SH-SY5Y (cell line): ENCODE measurements around the gene RAC2.

Experiments
- GATA2 ChIP-seq: IDR thresholded peaks from 2 replicates; pipeline ENCODE4 v1.6.1; 2011; ENCODE audit warnings: mild to moderate bottlenecking, low read depth, low read length
- GATA3 ChIP-seq: IDR thresholded peaks from 2 replicates; pipeline ENCODE4 v1.6.1; 2011; ENCODE audit warnings: low read depth, mild to moderate bottlenecking, low read length, moderate library complexity

GRCh38 chr22:37284126-37284804, 40.2 kb upstream of the RAC2 start:
- no peak for TF ChIP-seq GATA3
- TF ChIP-seq GATA2: no peak
